CD4-positive, alpha-beta T cell treated with Interleukin-6 at 100 ng/mL for 8 hours (primary cell): ENCODE results near the gene ZNF30.
"Not testable (repeated sequence)": the region's sequence is repeated elsewhere in the genome, so short reads cannot be mapped to it uniquely, and the experiment has no call there.

Experiments used
- DNase-seq: peaks from one replicate; pipeline ENCODE4 v3.0.0-alpha.2; 2020; ENCODE audit warnings: mixed read lengths, low spot score

The ZNF30 gene

GRCh38 chr19:34960103-34960805 is 33.6 kb downstream of the ZNF30 start:
- DNase-seq, result no peak

GRCh38 chr19:34960940-34961679 is 34.4 kb downstream of the ZNF30 start:
- no peak for DNase-seq

- peak; percentile 63 for DNase-seq
These were observed 35.3 kb downstream of the ZNF30 start for GRCh38 chr19:34961775-34962686.

- DNase-seq, result no peak
These were observed 36.2 kb downstream of the ZNF30 start for GRCh38 chr19:34962687-34963572.

DNA sequence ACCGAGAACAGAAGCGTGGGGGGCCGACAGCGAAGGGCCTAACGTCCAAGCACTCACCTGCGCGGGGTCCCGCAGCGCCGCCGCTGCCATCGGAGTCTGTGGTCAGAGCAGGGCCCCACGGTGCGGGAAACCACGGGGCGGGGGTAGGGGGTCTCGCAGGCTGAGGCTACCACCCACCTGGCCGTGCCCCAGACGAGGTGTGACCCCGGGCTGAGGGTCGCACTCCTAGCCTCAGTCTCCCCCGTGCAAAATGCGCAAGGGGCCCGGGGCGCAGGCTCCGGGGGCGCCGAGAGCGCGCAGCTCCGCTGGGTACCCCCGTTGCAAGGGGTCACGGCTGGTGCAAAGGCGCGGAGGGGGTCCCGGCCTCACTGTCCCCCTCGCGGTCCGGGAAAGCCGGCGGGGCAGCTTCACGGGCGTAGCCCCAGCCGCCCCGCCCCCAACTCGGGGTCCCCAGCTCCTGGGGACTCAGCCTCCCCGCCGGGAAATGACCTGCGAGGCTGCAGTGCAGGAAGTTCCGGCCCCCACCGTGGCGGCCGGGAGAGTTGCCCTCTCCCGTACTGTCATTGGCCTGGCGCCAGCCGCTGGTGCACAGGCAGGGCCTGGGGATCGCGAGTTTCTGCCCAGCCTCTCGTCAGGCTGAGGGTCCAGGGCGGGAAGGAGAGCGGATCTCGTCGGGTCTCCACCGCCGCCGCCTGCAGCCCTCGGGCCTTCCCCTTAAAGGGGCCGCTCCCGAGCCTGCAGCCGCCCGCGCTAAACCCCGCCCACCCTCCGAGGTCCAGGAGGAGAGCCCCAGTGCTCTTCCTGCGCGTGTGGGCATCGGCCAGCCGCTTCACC is 37.1 kb downstream of the ZNF30 start, which contains the start of gene ZNF792:
Gene ZNF792, minus strand, starts transcription at position 657 of the 834 bp plus-strand sequence. Its CDS starts 567 bp downstream, at position 90.
- DNase-seq, result peak; percentile 33

GRCh38 chr19:34964598-34964997 is 37.9 kb downstream of the ZNF30 start:
- DNase-seq, result no peak

- not testable (repeated sequence) for DNase-seq
These were observed 38.8 kb downstream of the ZNF30 start for GRCh38 chr19:34965505-34965904.

- DNase-seq, result no peak
These were observed 40.8 kb downstream of the ZNF30 start for GRCh38 chr19:34967551-34967950.

- DNase-seq, result no peak
These were observed 43.0 kb downstream of the ZNF30 start for GRCh38 chr19:34969721-34970120.

DNA sequence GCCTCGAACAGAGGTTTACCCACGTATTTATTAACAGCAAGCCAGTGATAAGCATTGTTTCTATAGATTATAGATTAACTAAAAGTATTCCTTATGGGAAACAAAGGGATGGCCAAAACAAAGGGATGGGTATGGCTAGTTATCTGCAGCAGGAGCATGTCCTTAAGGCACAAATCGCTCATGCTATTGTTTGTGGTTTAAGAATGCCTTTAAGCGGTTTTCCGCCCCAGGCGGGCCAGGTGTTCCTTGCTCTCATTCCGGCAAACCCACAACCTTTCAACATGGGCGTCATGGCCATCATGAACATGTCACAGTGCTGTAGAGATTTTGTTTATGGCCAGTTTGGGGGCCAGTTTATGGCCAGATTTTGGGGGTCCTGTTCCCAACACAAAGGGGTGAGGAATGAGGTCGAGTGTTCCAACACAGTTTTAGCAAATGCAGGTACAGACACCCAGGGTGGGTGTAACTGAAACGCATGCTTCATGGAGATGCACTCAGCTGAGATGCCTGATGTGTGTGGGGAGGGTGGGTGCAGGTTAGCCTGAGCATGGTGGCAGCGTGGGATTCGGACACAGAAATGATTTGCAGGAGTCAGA is 43.6 kb downstream of the ZNF30 start:
- not testable (repeated sequence) for DNase-seq

DNA sequence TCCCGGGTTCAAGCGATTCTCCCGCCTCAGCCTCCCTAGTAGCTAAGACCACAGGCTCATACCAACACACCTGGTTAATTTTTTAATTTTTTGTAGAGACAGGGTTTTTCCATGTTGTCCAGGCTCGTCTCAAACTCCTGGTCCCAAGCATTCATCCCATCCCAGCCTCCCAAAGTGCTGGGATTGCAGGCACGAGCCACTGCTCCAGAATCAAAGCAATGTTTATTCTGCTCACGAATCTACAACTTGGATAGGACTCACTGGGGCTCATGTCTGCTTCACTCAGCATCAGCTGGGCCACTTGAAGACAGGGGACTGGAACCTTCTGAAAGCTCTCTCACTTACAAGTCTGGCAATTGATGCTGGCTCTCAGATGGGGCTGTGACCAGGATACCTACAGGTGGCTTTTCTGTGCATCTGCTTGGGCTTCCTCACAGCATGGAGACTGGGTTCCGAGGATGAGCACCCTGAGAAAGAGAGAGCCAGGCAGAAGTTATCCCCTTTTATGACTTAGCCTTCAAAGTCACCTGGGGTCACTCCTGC is 45.5 kb downstream of the ZNF30 start:
- DNase-seq, result no peak

- no peak for DNase-seq
These were observed 47.9 kb downstream of the ZNF30 start for GRCh38 chr19:34974646-34975045.

DNA sequence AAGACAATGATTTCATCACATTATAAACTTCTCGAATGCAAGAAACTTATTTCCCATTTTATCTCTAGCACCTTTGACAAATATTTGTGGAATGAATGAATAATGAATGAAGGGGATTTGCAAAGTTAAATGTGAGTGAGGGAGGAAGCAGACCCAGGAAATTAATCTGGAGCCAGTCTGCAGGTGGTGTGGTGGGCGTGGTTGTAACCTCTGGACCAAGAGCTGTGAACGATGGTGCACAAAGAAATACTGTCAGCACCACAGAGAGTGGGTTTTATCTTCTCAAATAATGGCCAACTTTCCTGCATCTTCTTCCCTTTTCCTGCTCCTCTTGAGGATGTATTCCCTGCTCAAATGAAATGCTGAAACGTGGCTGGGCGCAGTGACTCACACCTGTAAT is 48.4 kb downstream of the ZNF30 start:
- DNase-seq, result no peak

GRCh38 chr19:34976611-34977010 is 49.9 kb downstream of the ZNF30 start:
- DNase-seq, result no peak

GRCh38 chr19:34979819-34980640 is 53.3 kb downstream of the ZNF30 start:
- DNase-seq, result no peak

GRCh38 chr19:34982275-34982674 is 55.6 kb downstream of the ZNF30 start:
- no peak for DNase-seq

DNA sequence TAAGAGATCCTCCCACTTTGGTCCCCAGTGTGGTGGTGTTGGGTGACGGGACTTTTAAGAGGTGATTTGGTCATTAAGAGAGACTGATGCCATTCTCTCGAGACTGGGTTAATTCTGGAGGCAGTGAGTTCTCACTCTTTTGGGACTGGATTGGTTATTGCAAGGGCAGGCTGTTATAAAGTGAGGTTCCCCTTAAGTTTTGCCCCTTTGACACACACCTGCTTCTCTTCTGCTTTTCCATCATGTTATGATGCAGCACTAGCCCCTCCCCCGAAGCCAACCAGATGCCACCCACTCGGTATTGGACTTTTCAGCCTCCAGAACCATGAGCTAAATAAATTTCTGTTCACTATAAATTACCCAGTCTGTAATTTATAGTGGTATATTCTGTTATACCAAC is 57.1 kb downstream of the ZNF30 start:
- DNase-seq, result no peak

GRCh38 chr19:34984287-34984686 is 57.6 kb downstream of the ZNF30 start:
- DNase-seq, result no peak
